MCF 10A (cell line): ENCODE results near the gene EVL. TPM values are rescaled to one million over a fixed set of nuclear protein-coding genes. Genes with fewer than 3 reads are reported as not detected.

ENCODE experiments used
- BruUV-seq: library from RNA; stranded (reverse); fragments of 400-500 nt; replicated peaks from 2 replicates; lab custom pipeline; 2021; lab: Mats Ljungman, UMichigan
- CTCF ChIA-PET: fragments of 300-600 bp; sonication (Branson Sonifier 250); formaldehyde crosslinking; extraction: SDS; loops from one replicate; lab custom pipeline; 2021; ENCODE audit warnings: antibody characterized with exemption, inconsistent platforms; lab: Yijun Ruan, JAX
- POLR2A ChIA-PET: fragments of 300-600, 350-650 bp; sonication (Branson Sonifier 250); formaldehyde crosslinking; extraction: SDS; loops from one replicate; lab custom pipeline; 2020; ENCODE audit warnings: antibody characterized with exemption, inconsistent platforms; lab: Yijun Ruan, JAX
- DNase-seq: peaks from one replicate; pipeline ENCODE4 v3.0.0-alpha.2; 2018; ENCODE audit not compliant: unreplicated experiment
- H3K27ac Mint-ChIP-seq: one replicate; pipeline ENCODE4 v1.8.0; 2022; ENCODE audit warnings: mild to moderate bottlenecking, low read depth, mixed read lengths; ENCODE audit not compliant: unreplicated experiment
- H3K27me3 Mint-ChIP-seq: one replicate; pipeline ENCODE4 v1.8.0; 2022; ENCODE audit warnings: mixed read lengths; ENCODE audit not compliant: insufficient read depth, unreplicated experiment
- H3K36me3 Mint-ChIP-seq: one replicate; pipeline ENCODE4 v1.8.0; 2022; ENCODE audit warnings: mild to moderate bottlenecking, moderate library complexity, mixed read lengths; ENCODE audit not compliant: insufficient read depth, unreplicated experiment
- H3K4me1 Mint-ChIP-seq: one replicate; pipeline ENCODE4 v1.8.0; 2022; ENCODE audit warnings: mixed read lengths; ENCODE audit not compliant: insufficient read depth, unreplicated experiment
- H3K4me3 Mint-ChIP-seq: one replicate; pipeline ENCODE4 v1.8.0; 2022; ENCODE audit warnings: mild to moderate bottlenecking, moderate library complexity, mixed read lengths; ENCODE audit not compliant: unreplicated experiment
- H3K9me3 Mint-ChIP-seq: one replicate; pipeline ENCODE4 v1.8.0; 2022; ENCODE audit warnings: mixed read lengths; ENCODE audit not compliant: unreplicated experiment
- CTCF ChIP-seq: fragments of 200-600 bp; IDR thresholded peaks from one replicate; pipeline ENCODE4 v1.8.0; 2022; ENCODE audit warnings: antibody characterized with exemption, mild to moderate bottlenecking; ENCODE audit not compliant: unreplicated experiment
- intact Hi-C: fragments of 100-400 bp; cut with micrococcal nuclease; formaldehyde crosslinking; loops from 2 replicates; pipeline ENCODE4 v1.14.1; 2022
- total RNA-seq: library from RNA; stranded (reverse); gene quantifications from 2 replicates; pipeline ENCODE4 v1.2.3, GENCODE V29; 2022

Gene EVL
- total RNA-seq, 1 experiment from 2014 or later: 55.4 TPM

GRCh38 chr14:100058777-100059437, 6.3 kb upstream of the EVL start:
- no TSS peak for BruUV-seq
- DNase-seq: no peak
- H3K4me3 Mint-ChIP-seq: no peak overlapping the region
- peaks cover 14% of the 10 kb centered on the region for H3K4me1 Mint-ChIP-seq
- ChIA-PET POLR2A (interaction anchor here (3.5 kb wide), 1 partner anchor 28 kb away, joined by 11 read pairs; no protein-coding TSS in a partner anchor), CTCF (interaction anchor here (1.1 to 2.8 kb wide), 3 partner anchors 10 to 14 kb away, joined by 3 to 10 read pairs (median 5); no protein-coding TSS in a partner anchor)
- no peaks in the 10 kb centered on the region for H3K27me3 Mint-ChIP-seq
- intact Hi-C loops: no loop called here
- H3K9me3 Mint-ChIP-seq: no peaks in the 10 kb centered on the region
- H3K36me3 Mint-ChIP-seq: no peaks in the 10 kb centered on the region
- peak overlapping the region; percentile 40 for H3K27ac Mint-ChIP-seq
- TF ChIP-seq CTCF: no peak

- Mint-ChIP-seq H3K4me3 (no peak overlapping the region), H3K27ac (peak overlapping the region; percentile 40), H3K4me1 (peaks cover 14% of the 10 kb centered on the region), H3K27me3 (no peaks in the 10 kb centered on the region), H3K36me3 (no peaks in the 10 kb centered on the region), H3K9me3 (no peaks in the 10 kb centered on the region)
- CTCF ChIA-PET: interaction anchor here (1.1 to 1.6 kb wide), 2 partner anchors 10 to 11 kb away, joined by 3 to 5 read pairs; no protein-coding TSS in a partner anchor
- POLR2A ChIA-PET: no interaction called here
- DNase-seq: no peak
- BruUV-seq: no TSS peak
- intact Hi-C loops: no loop called here
- TF ChIP-seq CTCF: no peak
These were observed 5.8 kb upstream of the EVL start for GRCh38 chr14:100059438-100059781.

- CTCF ChIA-PET: interaction anchor here (0.6 to 1.7 kb wide), 4 partner anchors 12 to 132 kb away, joined by 3 to 11 read pairs (median 3); no protein-coding TSS in a partner anchor
These were observed 4.5 kb upstream of the EVL start for GRCh38 chr14:100060760-100061159.

More at GRCh38 chr14:100060760-100061159, 4.5 kb upstream of the EVL start:
- POLR2A ChIA-PET: interaction anchor here (0.6 to 1.3 kb wide), 2 partner anchors 14 to 47 kb away, joined by 3 read pairs; no protein-coding TSS in a partner anchor
- no peak for DNase-seq
- no TSS peak for BruUV-seq
- no peak for TF ChIP-seq CTCF
- Mint-ChIP-seq H3K27ac (no peak overlapping the region), H3K36me3 (no peaks in the 10 kb centered on the region), H3K4me1 (peaks cover 14% of the 10 kb centered on the region), H3K4me3 (no peak overlapping the region), H3K27me3 (no peaks in the 10 kb centered on the region), H3K9me3 (no peaks in the 10 kb centered on the region)
- intact Hi-C loops: no loop called here
